ENCODE results near the gene DPH6.
"Not testable (repeated sequence)": the region's sequence is repeated elsewhere in the genome, so short reads cannot be mapped to it uniquely, and the experiment has no call there.

DPH6 gene

GRCh38 chr15:35330048-35330695 lies 215.8 kb downstream of the DPH6 start:
- no peak for DNase-seq (ENCODE audit: low read depth in 2 of 2)

- DNase-seq (ENCODE audit: low read depth in 2 of 2): no peak
These were observed 216.4 kb downstream of the DPH6 start for GRCh38 chr15:35329521-35329961.

- DNase-seq (ENCODE audit: low read depth in 2 of 2): not testable (repeated sequence)
These were observed 217.1 kb downstream of the DPH6 start for GRCh38 chr15:35328836-35329235.

DNA sequence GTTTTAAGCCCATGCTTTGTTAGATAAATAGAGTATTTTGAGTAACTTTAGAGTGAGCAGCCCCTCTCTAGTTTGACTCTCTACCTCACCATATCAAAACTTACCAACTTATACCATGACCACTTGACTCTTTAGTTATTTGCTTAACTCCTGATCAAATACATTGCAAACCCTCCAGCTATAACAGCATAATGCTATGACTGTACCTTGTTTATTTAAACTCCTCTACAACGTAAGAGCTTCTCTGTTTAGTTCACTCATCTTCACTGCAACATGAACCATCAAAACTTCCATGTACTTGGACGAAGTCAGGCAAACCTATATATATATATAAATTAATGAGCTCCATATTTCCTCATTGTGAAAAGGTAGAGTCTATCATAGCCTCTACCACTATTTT lies 218.2 kb downstream of the DPH6 start:
- DNase-seq (ENCODE audit: low read depth in 2 of 2): no peak

DNA sequence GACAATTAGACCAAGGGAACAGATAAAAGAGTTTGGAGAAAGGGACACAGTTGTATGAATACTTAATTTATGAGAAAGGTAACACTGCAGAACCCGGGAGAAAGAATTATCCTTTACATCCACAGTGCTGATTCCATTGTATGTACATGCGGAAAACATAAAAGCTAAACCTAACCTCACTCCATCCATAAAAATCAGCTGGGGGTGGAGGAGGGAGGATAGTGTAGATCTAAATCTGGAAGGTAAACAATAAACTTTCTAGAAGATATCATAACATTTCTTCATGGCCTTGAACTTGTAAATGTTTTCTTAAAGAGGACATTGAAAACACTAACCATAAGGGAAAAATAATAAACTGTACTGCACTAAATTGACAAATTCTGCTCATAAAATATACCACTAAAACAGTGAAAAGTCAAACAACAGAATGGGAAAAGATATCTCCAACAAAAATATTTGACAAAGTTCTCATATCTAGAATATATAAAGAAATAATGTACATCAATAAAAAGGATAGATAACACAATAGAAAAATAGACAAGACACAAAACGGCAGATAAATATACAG lies 220.5 kb downstream of the DPH6 start:
- DNase-seq (ENCODE audit: low read depth in 2 of 2): no peak

GRCh38 chr15:35323141-35323540 lies 222.8 kb downstream of the DPH6 start:
- no peak for DNase-seq (ENCODE audit: low read depth in 2 of 2)

- DNase-seq (ENCODE audit: low read depth in 2 of 2): no peak
These were observed 224.0 kb downstream of the DPH6 start for GRCh38 chr15:35321926-35322325.

- no peak for DNase-seq (ENCODE audit: low read depth in 2 of 2)
These were observed 225.1 kb downstream of the DPH6 start for GRCh38 chr15:35320911-35321310.

Data from stimulated activated CD4-positive, alpha-beta T cell treated with anti-CD3 and anti-CD28 coated beads, Interleukin-1b, Interleukin-23, amount 100 ng/mL, for 4 hours (primary cell).